H7 (cell line): ENCODE data around the gene GGA2. TPM values are rescaled to one million over a fixed set of nuclear protein-coding genes. Genes with fewer than 3 reads are reported as not detected.
A peak's percentile ranks its signal among the peaks of the same experiment; 100 is the strongest.

Source experiments
- DNase-seq: peaks from one replicate; pipeline ENCODE4 v3.0.0; 2012
- H3K27me3 ChIP-seq: 2 replicates; pipeline ENCODE4 v1.6.0; 2011; ENCODE audit warnings: mild to moderate bottlenecking, low read length; ENCODE audit not compliant: control insufficient read depth, insufficient read depth
- H3K36me3 ChIP-seq: replicated peaks from 2 replicates; pipeline ENCODE4 v1.5.1; 2011; ENCODE audit warnings: low read length; ENCODE audit not compliant: control insufficient read depth, insufficient read depth
- H3K4me3 ChIP-seq: 2 replicates; pipeline ENCODE4 v1.5.1; 2011; ENCODE audit warnings: low read depth, mild to moderate bottlenecking, control low read depth, low read length, moderate library complexity; ENCODE audit not compliant: insufficient read depth
- total RNA-seq: library from RNA; depleted of rRNA; stranded (reverse); fragments of >200 nt; shearing (Covaris generic); gene quantifications from 2 replicates; pipeline ENCODE4 v1.2.3, GENCODE V29; 2014

Gene GGA2
- total RNA-seq, 1 experiment from 2014 or later: 23.2 TPM

DNA sequence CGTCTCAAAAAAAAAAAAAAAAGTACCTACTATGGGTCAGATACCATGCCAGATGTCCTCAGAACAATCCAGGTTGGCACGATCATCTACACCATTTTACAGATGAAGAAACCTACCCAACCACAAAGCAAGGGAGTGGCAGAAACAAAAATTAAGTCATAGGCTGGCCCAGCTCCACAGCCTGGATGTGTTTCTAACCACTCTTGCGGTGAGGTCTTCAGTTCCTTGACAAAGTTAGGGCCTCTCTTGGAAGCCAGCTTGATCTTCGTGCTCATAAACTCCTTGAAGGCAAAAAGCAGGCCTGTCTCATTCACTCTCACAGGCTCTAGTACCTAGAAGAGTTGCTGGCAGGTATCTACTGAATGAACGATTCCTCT is 6.2 kb downstream of the GGA2 start:
- Histone ChIP-seq H3K36me3 (no peaks in the 10 kb centered on the region; the same call in none of the 2 replicates), H3K4me3 (no peak overlapping the region), H3K27me3 (no peaks in the 10 kb centered on the region)
- DNase-seq: no peak

DNA sequence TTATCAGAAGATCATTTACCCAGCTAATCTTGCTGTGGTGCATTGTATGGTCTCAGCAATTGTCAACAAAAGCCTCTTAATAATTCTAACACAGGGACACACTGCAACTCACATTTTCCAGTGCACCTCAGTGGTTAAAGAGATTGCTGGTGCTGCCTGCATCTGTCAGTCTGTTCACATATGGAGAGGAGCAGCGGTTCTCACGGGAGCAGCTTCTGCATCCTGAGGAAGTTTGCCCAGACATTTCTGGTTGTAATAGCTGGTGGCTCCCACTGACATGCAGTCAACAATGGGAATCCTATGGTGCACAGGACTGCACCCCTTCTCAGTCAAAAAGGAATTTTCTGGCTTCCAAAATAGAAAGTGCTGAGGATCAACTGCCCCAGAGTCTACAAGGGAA is 7.8 kb downstream of the GGA2 start:
- Histone ChIP-seq H3K27me3 (no peaks in the 10 kb centered on the region), H3K36me3 (no peaks in the 10 kb centered on the region; the same call in none of the 2 replicates), H3K4me3 (no peak overlapping the region)
- no peak for DNase-seq

DNA sequence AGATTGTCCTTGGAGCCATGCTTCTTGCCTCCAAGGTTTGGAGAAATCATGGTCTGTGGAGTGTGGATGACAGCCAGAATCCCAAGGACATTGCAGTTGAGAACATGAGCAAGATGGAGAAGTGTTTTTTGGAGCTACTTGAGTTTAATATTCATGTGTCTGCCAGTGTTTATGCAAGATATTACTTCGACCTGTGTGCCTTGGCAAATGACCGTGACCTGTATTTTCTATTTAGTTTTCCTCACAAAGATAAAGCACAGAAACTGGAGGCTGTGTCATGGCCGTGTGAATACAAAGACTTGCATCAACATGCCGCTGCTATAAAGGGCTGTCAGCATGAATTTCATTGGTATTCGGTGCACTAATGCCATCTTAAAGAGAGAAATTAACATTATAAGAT is 9.0 kb downstream of the GGA2 start:
- H3K27me3 ChIP-seq: no peaks in the 10 kb centered on the region
- no peak for DNase-seq
- no peak overlapping the region for H3K4me3 ChIP-seq
- H3K36me3 ChIP-seq: no peaks in the 10 kb centered on the region; the same call in none of the 2 replicates

DNA sequence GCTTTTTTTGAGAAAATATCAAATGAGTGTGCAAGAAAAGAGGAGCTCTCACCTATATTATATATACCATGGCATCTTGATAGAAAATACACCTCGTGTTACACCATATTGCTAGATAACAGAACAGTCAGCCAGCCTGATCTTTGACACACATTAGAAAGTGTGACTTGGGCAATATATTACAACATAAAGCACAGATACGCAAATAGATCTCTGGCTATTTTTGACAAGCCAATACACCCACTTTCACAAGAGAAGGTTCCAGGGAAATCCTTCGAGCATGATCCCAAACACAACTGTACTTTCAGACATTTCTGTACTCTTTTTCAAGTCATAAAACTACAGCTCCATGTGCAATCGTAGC is 9.4 kb downstream of the GGA2 start:
- Histone ChIP-seq H3K36me3 (no peaks in the 10 kb centered on the region; the same call in none of the 2 replicates), H3K27me3 (no peaks in the 10 kb centered on the region), H3K4me3 (no peak overlapping the region)
- DNase-seq: no peak

DNA sequence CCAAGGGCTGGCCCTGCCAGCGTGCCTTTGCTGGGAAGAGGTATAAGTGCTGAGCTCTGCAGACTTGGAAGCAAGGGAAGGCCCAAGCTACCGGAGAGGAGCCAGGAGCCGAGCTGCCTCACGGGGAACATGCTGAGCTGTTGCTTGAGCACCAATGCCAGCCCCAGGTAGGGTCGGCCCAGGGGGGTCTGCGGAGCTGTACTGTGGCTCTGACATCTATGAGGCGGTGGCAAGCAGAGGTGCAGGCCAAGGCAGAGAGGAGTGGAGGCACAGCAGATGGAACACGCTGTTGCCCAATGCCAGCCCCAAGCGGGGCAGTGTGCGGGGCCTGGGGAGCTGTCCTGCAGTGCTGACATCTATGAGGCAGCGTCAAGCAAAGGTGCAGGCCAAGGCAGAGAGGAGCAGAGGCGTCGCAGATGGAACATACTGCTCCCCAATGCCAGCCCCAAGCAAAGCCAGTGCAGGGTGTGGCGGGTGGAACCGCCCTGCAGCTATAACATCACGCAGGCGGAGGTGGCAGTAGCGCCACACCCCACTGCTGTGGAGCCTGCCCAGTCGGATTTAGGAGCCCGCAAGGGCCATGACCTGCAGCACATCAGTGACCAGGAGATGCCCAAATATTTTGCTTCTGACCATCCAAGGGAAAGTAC is 10.0 kb downstream of the GGA2 start:
- DNase-seq: peak; percentile 53
- H3K36me3 ChIP-seq: peaks cover 2% of the 10 kb centered on the region
- H3K4me3 ChIP-seq: no peak overlapping the region
- no peaks in the 10 kb centered on the region for H3K27me3 ChIP-seq

DNA sequence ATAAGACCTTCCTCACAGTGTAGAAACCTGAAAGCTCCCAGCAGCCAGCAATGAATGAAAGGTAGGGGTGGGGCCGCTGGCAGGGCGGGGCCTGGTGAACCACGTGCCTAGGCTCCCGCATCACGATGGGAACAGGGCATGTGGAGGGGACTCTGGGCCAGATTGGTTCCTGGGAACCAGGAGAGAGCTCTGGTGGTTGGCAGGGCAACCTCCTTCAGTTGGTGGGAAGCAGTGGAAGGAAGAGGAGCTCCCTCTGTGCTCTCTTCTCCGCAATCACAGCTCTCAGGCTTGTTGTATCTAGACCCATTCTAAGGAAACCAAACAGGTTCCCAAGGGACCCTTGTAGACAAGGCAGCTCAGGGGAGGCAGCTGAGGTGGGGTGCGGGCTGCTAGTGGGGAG is 10.5 kb downstream of the GGA2 start:
- Histone ChIP-seq H3K27me3 (no peaks in the 10 kb centered on the region), H3K4me3 (no peak overlapping the region), H3K36me3 (peaks cover 4% of the 10 kb centered on the region)
- DNase-seq: peak; percentile 85

DNA sequence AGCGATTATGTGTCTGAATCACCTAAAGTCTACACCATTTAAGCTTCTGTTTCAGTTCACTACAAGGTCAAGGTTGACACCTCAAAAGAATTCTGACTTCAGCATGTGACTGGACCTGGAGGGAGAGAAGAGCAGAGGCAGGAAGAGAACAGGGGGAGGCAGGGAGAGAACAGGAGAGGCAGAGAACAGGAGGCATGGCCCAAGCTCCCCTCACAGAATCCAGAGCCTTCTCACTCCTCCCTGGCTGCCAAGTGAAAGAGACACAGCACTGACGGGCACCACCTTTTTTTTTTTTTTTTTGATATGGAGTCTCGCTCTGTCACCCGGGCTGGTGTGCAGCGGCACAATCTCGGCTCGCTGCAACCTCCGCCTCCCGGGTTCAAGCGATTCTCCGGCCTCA is 11.4 kb downstream of the GGA2 start:
- Histone ChIP-seq H3K4me3 (no peak overlapping the region), H3K36me3 (peaks cover 8% of the 10 kb centered on the region), H3K27me3 (no peaks in the 10 kb centered on the region)
- DNase-seq: no peak

DNA sequence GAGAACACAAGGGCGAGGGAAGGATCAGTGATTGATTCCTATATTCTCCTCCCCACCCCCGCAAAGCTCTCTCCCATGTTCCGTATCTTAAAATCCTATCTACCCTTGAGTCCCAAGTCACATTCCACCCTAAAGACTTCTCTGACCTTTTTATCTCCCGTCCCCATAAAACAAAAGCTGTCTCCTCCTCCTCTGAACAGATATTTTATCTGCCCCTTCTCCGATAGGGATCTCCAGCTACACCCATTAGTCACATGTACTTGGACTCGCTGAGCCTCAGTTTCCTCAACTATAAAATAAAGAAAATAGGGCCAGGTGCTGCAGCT is 12.8 kb downstream of the GGA2 start:
- no peak for DNase-seq
- H3K36me3 ChIP-seq: peaks cover 15% of the 10 kb centered on the region
- H3K27me3 ChIP-seq: no peaks in the 10 kb centered on the region
- no peak overlapping the region for H3K4me3 ChIP-seq

DNA sequence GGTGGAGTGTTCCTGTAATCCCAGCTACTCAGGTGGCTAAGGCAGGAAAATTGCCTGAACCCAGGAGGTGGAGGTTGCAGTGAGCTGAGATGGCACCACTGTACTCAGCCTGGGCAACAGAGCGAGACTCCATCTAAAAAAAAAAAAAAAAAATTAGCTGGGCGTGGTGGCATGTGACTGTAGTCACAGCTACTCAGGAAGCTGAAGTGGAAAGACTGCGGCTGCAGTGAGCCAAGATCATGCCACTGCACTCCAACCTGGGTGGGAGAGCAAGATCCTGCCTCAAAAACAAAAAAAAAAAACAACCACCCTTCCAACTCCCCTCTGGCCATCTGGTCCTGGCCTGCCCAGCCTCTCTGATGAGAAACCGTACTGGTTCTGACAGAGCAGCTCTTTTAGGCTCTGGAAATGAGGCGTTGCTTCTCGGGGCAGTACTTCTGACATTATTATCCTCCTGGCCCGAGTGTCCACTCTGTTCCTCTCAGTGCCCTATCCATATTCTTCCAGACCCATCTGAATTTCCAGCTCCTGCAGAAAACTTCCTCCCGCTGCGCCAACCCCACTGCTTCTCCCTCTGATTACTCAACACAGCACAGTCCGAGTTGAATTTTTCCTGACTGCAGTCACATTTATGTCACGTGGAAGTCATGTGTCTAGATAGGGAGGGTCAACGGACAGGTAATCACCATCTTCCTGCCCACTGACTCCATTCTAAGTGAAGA is 13.3 kb downstream of the GGA2 start:
- Histone ChIP-seq H3K4me3 (no peak overlapping the region), H3K36me3 (peaks cover 18% of the 10 kb centered on the region), H3K27me3 (no peaks in the 10 kb centered on the region)
- DNase-seq: no peak

DNA sequence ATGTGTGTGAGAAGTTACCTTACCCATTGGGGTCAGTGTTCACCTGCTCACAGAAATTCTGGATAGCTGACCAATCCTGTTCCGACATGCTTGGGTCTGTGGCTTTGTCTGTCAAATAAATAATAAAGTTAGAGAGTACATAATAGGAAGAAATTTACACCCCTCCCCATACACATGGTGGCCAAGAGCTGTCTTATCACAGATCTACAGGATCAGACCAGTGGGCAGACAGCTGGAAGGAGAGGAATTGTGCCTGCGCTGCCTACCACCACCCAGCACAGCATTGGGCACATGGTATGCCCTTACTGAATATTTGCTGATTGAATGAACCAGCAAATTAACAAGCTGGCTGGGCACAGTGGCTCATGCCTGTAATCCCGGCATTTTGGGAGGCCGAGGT is 14.6 kb downstream of the GGA2 start:
- Histone ChIP-seq H3K4me3 (no peak overlapping the region), H3K36me3 (peaks cover 18% of the 10 kb centered on the region), H3K27me3 (no peaks in the 10 kb centered on the region)
- DNase-seq: no peak

DNA sequence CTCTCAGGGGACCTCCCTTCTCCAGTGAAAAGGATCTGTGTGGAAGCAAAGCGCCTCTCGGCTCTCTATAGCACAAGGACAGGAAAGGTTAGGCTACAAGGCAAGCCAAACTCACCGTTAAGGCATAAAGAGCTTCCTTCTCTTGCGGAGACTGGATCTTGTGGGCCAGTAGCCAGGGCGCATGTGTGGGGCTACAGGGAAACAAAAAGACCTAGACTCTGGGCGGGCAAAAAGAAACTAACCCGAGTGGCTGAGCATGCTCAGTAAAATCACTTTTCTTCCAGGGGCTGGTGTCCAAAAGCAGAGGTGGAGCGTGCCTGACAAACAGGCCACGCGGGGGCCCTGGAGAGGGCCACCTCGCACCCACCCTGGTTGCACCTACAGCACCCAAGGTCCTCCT is 16.1 kb downstream of the GGA2 start:
- peaks cover 19% of the 10 kb centered on the region for H3K36me3 ChIP-seq
- H3K27me3 ChIP-seq: no peaks in the 10 kb centered on the region
- no peak for DNase-seq
- H3K4me3 ChIP-seq: no peak overlapping the region

DNA sequence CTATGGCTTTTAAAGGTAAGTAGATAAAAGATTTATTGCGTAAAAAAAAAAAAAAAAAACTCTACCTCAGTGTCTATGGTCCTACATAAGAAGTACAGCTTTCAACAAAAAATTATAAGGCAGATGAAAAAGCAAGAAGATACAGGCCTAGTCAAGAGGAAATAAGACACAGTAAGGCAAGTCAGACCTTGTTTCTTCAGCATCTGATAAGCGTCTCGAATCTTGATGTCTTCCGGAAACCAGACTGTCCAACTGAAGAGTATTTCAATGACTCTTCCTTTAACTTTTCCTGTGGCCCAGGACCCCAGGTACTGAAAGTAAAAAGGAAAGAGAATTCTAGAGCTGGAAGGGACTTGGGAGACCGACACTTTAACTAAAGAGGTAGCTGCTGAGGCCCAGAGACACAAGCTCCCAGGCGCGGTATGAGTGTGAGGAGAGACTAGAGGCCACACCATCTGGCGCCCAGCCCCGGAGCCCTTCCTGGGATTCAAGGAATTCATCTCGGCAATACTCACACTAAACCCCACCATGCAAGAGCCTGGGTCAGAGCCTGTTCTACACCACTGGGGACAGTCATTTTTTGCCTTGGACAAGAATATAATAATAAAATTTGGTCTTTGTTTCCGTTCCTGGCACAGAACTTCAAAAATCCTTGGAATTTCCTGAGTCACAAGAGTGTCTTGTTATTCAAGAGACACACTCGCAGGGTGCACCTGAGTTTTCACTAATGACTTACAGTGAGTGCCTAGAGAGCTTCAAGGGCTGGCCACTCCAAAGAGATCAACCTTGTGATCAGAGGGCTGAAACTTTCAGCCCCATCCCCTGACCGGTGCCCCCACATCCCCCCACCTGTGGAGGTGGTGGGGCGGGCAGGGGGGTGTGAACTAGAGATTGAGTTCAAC is 18.6 kb downstream of the GGA2 start:
- H3K27me3 ChIP-seq: no peaks in the 10 kb centered on the region
- H3K4me3 ChIP-seq: no peak overlapping the region
- DNase-seq: peak; percentile 33
- H3K36me3 ChIP-seq: peaks cover 37% of the 10 kb centered on the region

DNA sequence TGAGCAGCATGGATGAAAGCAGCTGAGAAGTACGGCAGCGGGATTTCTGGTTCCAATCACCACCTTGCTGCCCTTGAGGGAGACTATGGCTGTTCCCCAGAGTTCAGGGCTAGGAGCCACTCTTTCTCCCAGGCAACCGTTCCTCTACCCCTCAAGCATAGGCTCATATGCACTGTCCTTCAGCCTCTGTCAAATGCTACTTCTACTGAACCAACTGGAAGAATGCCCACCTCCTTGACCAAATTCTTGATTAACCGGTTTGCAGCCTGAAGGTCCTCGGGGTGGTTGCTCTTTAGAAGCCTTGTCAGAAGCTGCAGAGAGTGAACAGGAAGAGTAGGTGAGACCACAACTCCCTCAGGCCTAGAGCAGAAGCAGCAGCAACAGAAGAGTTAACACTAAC is 23.8 kb downstream of the GGA2 start:
- H3K36me3 ChIP-seq: peaks cover 43% of the 10 kb centered on the region
- DNase-seq: no peak

DNA sequence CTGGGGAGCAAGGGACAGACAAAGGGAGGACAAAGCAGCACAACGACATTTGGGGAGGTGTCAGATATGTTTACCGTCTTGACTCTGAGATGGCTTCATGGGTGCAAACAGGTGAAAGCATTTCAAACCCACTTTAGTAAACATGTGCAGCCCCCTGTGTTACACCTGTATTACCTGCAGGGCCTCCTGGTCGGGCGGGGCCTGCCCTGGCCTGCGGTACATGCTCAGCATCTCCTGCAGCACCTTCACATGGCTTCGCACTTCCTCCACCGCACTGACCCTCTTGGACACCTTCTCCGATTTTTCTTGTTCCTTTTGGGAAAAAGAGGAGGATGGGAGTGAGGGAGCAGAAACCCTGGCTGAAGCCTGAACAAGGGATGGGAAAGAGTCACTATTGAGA is 24.5 kb downstream of the GGA2 start:
- Histone ChIP-seq H3K4me3 (no peak overlapping the region), H3K36me3 (peaks cover 44% of the 10 kb centered on the region), H3K27me3 (no peaks in the 10 kb centered on the region)
- no peak for DNase-seq

More for the DNA sequence above, 23.8 kb downstream of the GGA2 start:
- Histone ChIP-seq H3K4me3 (no peak overlapping the region), H3K27me3 (no peaks in the 10 kb centered on the region)

DNA sequence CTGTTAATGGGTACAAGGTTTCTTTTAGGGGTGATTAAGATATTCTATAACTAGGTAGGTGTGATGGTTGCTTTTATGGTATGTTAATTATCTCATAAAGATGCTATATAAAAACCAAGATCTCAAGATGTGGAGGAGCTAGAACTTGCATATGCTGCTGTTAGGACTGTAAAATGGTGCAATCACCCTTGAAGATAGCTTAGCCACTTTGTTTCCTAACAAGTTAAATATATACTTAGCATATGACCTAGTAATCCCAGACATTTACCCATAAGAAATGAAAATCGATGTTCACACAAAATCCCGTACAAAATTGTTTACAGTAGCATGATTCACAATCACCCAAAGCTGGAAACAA is 25.1 kb downstream of the GGA2 start:
- no peaks in the 10 kb centered on the region for H3K27me3 ChIP-seq
- no peak for DNase-seq
- peaks cover 50% of the 10 kb centered on the region for H3K36me3 ChIP-seq
- no peak overlapping the region for H3K4me3 ChIP-seq
